Transverse colon (tissue), 4 donors: ENCODE results near the gene DENND1A.

Experiments used
- CTCF ChIP-seq, 5 experiments: fragments of 200-600 bp in 3 of 5; fragments of 450-650 bp in 2 of 5; sonication (generic) in 3 of 5; IDR thresholded peaks; 1 replicate in 2 of 5; 2 replicates in 3 of 5; pipeline ENCODE4 v1.5.1; 2016 to 2017; ENCODE audit warnings: antibody characterized with exemption in 5 of 5, inconsistent platforms in 3 of 5, mild to moderate bottlenecking in 2 of 5, moderate library complexity in 1 of 5
- EP300 ChIP-seq: sonication (generic); formaldehyde crosslinking; IDR thresholded peaks from one replicate; pipeline ENCODE4 v1.6.1; 2017; ENCODE audit warnings: antibody characterized with exemption, low read depth
- POLR2A ChIP-seq: fragments of 450-650 bp; IDR thresholded peaks from one replicate; pipeline ENCODE4 v1.6.1; 2016; ENCODE audit warnings: antibody characterized with exemption, mild to moderate bottlenecking, moderate library complexity
- POLR2AphosphoS5 ChIP-seq, 3 donors: sonication (generic); formaldehyde crosslinking; IDR thresholded peaks; one replicate each; pipeline ENCODE4 v1.6.1; 2016; ENCODE audit warnings: antibody characterized with exemption in 3 of 3

DNA sequence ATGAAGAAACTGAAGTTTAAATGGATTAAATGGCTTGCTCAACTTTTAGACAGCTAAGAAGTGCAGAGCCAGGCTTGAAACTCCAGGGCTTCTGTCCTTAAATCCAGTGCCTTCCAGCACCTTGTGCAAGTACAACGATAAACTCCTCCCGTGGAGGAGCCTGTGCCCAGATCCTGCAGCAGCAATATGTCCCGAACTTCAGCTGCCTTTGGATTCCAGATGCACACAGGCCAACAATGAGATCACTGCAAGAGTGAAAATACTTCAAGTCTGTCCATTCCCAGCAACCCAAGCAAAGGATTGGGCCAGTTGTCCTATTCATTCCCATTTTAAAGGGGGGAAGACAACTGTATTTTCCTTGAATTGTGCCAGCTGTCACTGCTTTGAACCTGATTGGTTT is 374.3 kb downstream of the DENND1A start:
- TF ChIP-seq CTCF (IDR thresholded peaks at IDR 0.05) (no peak), POLR2AphosphoS5 (IDR thresholded peaks at IDR 0.05) (no peak), EP300 (no peak), POLR2A (no peak)
